HepG2 (cell line): ENCODE results near the gene MIA3. TPM values are rescaled to one million over a fixed set of nuclear protein-coding genes. Genes with fewer than 3 reads are reported as not detected.

Experiments
- HNRNPH1 ChIP-seq: fragments of 200-400 bp; formaldehyde crosslinking; optimal IDR thresholded peaks from 2 replicates; pipeline ENCODE3; 2017; ENCODE audit warnings: mild to moderate bottlenecking, low read depth, low read length
- JARID2 ChIP-seq: sonication (generic); formaldehyde crosslinking; IDR thresholded peaks from 2 replicates; pipeline ENCODE4 v1.8.1; 2023; ENCODE audit warnings: missing genetic modification reagents, inconsistent platforms; ENCODE audit not compliant: insufficient replicate concordance
- NFE2L1 ChIP-seq: sonication (generic); formaldehyde crosslinking; IDR thresholded peaks from 2 replicates; pipeline ENCODE4 v1.4.0; 2020; ENCODE audit warnings: missing genetic modification reagents, mild to moderate bottlenecking, borderline replicate concordance
- NFKBIZ ChIP-seq: IDR thresholded peaks from 2 replicates; pipeline ENCODE4 v1.6.1; 2018; ENCODE audit warnings: missing genetic modification reagents, missing compliant biosample characterization
- NPAS2 ChIP-seq: sonication (generic); formaldehyde crosslinking; IDR thresholded peaks from 2 replicates; pipeline ENCODE4 v1.8.0; 2022; ENCODE audit warnings: mild to moderate bottlenecking, missing genetic modification reagents, borderline replicate concordance
- polyA plus RNA-seq, 8 experiments: library from polyadenylated mRNA; depleted of rRNA in 3 of 8; stranded (reverse) in 7 of 8; unstranded in 1 of 8; fragments of >200 nt; fragmentation: Illumina TruSeq in 4 of 8; extraction: Trizol in 4 of 8; gene quantifications; 2 replicates each; pipeline versions ENCODE4 v1.2.1 to v1.2.3, GENCODE V29; 2011 to 2016; ENCODE audit warnings: low read depth in 4 of 8, missing spikeins in 1 of 8, mixed read lengths in 1 of 8; ENCODE audit not compliant: insufficient read depth in 1 of 8
- total RNA-seq, 5 experiments: library from RNA; depleted of rRNA; stranded (reverse); fragments of >200 nt; fragmentation: Illumina TruSeq; extraction: Trizol; gene quantifications; 2 replicates each; pipeline ENCODE4 v1.2.3, GENCODE V29; 2016; ENCODE audit warnings: low read depth in 1 of 5
- TF ChIP-seq, protein P1 (sequence below): sonication (generic); formaldehyde crosslinking; IDR thresholded peaks from 2 replicates; pipeline ENCODE4 v1.8.1; 2022; ENCODE audit warnings: low read depth, mild to moderate bottlenecking, missing genetic modification reagents
- TF ChIP-seq, protein P2 (sequence below): IDR thresholded peaks from 2 replicates; pipeline ENCODE4 v1.6.1; 2016; ENCODE audit warnings: missing compliant biosample characterization, missing genetic modification reagents, borderline replicate concordance
- TF ChIP-seq, protein P3 (sequence below): sonication (generic); formaldehyde crosslinking; IDR thresholded peaks from 2 replicates; pipeline ENCODE4 v1.4.0; 2020; ENCODE audit warnings: missing genetic modification reagents
- TF ChIP-seq, protein P4 (sequence below): IDR thresholded peaks from 2 replicates; pipeline ENCODE4 v1.6.1; 2016; ENCODE audit warnings: low read depth
- TF ChIP-seq, protein P5 (sequence below), 2 experiments: sonication (generic) in 1 of 2; formaldehyde crosslinking in 1 of 2; IDR thresholded peaks; 2 replicates each; pipeline versions ENCODE4 v1.6.1 to v1.9.0; 2014 to 2022; ENCODE audit warnings: antibody characterized with exemption in 1 of 2, borderline replicate concordance in 1 of 2, inconsistent platforms in 1 of 2, low read depth in 1 of 2, missing genetic modification reagents in 1 of 2
- TF ChIP-seq, protein P6 (sequence below): sonication (generic); formaldehyde crosslinking; IDR thresholded peaks from 2 replicates; pipeline ENCODE4 v1.8.1; 2023; ENCODE audit warnings: mild to moderate bottlenecking, moderate library complexity, missing genetic modification reagents

MIA3 gene
- total and polyA plus RNA-seq, 2 of the 13 experiments (the other 11 are each of a cell fraction or from before 2014, with no cell fraction given): 45.6 to 48.7 TPM

DNA sequence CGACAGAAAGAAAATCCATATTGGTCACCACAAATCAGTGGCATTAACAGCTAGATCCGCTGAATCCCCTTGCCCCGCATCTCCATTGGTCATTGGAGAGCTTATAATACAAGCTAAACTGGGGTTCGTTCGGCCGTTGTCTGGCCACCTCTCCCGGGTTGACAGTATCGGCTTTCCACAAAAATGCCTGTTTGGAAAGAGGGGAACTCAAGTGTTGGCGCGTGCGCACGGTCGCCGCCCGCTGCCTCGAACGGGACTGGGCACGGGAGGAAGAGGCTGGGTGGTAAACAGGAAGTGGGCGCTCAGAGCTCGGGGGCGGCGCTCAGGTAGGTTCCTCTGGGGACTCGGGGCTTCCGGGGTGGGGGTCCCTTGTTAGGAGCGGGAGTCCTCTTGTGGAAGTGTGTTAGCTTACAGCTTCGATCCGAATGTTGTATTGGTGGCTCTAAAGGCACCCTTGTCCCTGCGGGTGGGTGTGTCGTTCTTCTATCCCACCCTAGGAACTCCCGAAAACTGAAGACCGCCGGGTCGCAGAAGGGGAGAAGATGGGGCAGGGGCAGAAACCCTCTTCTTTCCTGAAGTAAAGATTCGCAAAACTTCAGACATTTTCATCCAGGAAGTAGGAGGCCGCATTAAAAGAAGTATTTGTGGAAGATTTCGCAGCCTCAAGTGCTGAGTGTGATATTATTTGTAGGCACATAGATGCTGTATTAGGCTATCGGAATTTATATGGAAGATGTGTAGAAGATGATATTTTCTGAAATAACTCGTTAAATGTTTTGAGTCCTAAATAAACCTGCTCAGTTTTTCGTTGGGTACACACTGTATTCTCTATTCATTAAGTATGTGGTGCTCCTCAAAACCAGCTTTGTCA is 95.4 kb downstream of the MIA3 start (continued):
- TF ChIP-seq, protein P1, sequence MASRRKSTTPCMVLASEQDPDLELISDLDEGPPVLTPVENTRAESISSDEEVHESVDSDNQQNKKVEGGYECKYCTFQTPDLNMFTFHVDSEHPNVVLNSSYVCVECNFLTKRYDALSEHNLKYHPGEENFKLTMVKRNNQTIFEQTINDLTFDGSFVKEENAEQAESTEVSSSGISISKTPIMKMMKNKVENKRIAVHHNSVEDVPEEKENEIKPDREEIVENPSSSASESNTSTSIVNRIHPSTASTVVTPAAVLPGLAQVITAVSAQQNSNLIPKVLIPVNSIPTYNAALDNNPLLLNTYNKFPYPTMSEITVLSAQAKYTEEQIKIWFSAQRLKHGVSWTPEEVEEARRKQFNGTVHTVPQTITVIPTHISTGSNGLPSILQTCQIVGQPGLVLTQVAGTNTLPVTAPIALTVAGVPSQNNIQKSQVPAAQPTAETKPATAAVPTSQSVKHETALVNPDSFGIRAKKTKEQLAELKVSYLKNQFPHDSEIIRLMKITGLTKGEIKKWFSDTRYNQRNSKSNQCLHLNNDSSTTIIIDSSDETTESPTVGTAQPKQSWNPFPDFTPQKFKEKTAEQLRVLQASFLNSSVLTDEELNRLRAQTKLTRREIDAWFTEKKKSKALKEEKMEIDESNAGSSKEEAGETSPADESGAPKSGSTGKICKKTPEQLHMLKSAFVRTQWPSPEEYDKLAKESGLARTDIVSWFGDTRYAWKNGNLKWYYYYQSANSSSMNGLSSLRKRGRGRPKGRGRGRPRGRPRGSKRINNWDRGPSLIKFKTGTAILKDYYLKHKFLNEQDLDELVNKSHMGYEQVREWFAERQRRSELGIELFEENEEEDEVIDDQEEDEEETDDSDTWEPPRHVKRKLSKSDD (CRISPR knock-in tag): peak; percentile 36; the same call in 1 of the 2 replicates
- no peak for TF ChIP-seq NPAS2 (CRISPR knock-in tag)
- TF ChIP-seq, protein P2, sequence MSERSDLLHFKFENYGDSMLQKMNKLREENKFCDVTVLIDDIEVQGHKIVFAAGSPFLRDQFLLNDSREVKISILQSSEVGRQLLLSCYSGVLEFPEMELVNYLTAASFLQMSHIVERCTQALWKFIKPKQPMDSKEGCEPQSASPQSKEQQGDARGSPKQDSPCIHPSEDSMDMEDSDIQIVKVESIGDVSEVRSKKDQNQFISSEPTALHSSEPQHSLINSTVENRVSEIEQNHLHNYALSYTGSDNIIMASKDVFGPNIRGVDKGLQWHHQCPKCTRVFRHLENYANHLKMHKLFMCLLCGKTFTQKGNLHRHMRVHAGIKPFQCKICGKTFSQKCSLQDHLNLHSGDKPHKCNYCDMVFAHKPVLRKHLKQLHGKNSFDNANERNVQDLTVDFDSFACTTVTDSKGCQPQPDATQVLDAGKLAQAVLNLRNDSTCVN (CRISPR knock-in tag): 0 out of 2 replicates have a peak, but pooled peaks have one; percentile 30
- TF ChIP-seq, protein P3, sequence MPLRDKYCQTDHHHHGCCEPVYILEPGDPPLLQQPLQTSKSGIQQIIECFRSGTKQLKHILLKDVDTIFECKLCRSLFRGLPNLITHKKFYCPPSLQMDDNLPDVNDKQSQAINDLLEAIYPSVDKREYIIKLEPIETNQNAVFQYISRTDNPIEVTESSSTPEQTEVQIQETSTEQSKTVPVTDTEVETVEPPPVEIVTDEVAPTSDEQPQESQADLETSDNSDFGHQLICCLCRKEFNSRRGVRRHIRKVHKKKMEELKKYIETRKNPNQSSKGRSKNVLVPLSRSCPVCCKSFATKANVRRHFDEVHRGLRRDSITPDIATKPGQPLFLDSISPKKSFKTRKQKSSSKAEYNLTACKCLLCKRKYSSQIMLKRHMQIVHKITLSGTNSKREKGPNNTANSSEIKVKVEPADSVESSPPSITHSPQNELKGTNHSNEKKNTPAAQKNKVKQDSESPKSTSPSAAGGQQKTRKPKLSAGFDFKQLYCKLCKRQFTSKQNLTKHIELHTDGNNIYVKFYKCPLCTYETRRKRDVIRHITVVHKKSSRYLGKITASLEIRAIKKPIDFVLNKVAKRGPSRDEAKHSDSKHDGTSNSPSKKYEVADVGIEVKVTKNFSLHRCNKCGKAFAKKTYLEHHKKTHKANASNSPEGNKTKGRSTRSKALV (CRISPR knock-in tag): no peak
- TF ChIP-seq HNRNPH1: no peak
- TF ChIP-seq, protein P4, sequence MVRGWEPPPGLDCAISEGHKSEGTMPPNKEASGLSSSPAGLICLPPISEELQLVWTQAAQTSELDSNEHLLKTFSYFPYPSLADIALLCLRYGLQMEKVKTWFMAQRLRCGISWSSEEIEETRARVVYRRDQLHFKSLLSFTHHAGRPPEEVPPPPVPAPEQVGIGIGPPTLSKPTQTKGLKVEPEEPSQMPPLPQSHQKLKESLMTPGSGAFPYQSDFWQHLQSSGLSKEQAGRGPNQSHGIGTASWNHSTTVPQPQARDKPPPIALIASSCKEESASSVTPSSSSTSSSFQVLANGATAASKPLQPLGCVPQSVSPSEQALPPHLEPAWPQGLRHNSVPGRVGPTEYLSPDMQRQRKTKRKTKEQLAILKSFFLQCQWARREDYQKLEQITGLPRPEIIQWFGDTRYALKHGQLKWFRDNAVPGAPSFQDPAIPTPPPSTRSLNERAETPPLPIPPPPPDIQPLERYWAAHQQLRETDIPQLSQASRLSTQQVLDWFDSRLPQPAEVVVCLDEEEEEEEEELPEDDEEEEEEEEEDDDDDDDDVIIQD (CRISPR knock-in tag): peak; percentile 61; the same call in 1 of the 2 replicates
- TF ChIP-seq, protein P5, sequence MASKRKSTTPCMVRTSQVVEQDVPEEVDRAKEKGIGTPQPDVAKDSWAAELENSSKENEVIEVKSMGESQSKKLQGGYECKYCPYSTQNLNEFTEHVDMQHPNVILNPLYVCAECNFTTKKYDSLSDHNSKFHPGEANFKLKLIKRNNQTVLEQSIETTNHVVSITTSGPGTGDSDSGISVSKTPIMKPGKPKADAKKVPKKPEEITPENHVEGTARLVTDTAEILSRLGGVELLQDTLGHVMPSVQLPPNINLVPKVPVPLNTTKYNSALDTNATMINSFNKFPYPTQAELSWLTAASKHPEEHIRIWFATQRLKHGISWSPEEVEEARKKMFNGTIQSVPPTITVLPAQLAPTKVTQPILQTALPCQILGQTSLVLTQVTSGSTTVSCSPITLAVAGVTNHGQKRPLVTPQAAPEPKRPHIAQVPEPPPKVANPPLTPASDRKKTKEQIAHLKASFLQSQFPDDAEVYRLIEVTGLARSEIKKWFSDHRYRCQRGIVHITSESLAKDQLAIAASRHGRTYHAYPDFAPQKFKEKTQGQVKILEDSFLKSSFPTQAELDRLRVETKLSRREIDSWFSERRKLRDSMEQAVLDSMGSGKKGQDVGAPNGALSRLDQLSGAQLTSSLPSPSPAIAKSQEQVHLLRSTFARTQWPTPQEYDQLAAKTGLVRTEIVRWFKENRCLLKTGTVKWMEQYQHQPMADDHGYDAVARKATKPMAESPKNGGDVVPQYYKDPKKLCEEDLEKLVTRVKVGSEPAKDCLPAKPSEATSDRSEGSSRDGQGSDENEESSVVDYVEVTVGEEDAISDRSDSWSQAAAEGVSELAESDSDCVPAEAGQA (IDR thresholded peaks at IDR 0.05; ENCODE audit: low read depth): peak; percentile 37; the same call in 1 of the 2 replicates
- TF ChIP-seq, protein P5 (CRISPR knock-in tag; IDR thresholded peaks at IDR 0.05; ENCODE audit: borderline replicate concordance): no peak
- TF ChIP-seq NFE2L1 (CRISPR knock-in tag): no peak
- TF ChIP-seq, protein P6, sequence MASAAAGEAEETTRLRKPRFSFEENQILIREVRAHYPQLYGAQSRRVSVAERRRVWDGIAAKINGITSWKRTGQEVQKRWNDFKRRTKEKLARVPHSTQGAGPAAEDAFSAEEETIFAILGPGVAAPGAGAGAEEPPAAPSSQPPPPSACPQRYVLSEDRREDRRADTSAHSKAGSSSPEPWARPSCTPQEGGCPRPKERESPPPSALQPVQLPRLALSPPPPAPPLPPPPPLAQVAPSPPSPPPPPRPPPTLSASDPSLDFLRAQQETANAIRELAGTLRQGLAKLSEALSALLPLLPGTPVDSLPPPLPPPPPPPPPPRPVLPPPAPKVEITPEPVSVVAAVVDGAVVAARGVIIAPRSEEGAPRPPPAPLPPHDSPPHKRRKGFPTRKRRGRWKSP (CRISPR knock-in tag): 0 out of 2 replicates have a peak, but pooled peaks have one; percentile 54
- TF ChIP-seq JARID2 (CRISPR knock-in tag): no peak
- no peak for TF ChIP-seq NFKBIZ (CRISPR knock-in tag)
